Measurements from ENCODE around the gene HOATZ.

The HOATZ gene

GRCh38 chr11:111523343-111523742 is 8.8 kb downstream of the HOATZ start:
- DNase-seq: no peak

GRCh38 chr11:111524056-111524455 is 9.5 kb downstream of the HOATZ start:
- DNase-seq: no peak

GRCh38 chr11:111525456-111525855 is 10.9 kb downstream of the HOATZ start:
- DNase-seq: no peak

GRCh38 chr11:111526501-111526900 is 11.9 kb downstream of the HOATZ start:
- DNase-seq: no peak

GRCh38 chr11:111527279-111527678 is 12.7 kb downstream of the HOATZ start:
- DNase-seq: no peak

- peak; percentile 41 for DNase-seq
Observed at GRCh38 chr11:111528557-111528956, 14.0 kb downstream of the HOATZ start.

- no peak for DNase-seq
Observed at GRCh38 chr11:111530091-111530490, 15.5 kb downstream of the HOATZ start.

GRCh38 chr11:111531136-111531535 is 16.6 kb downstream of the HOATZ start:
- DNase-seq: no peak

- no peak for DNase-seq
Observed at GRCh38 chr11:111531687-111532364, 17.2 kb downstream of the HOATZ start.

GRCh38 chr11:111532365-111532709 is 17.8 kb downstream of the HOATZ start:
- no peak for DNase-seq

- no peak for DNase-seq
Observed at GRCh38 chr11:111535281-111535680, 20.7 kb downstream of the HOATZ start.

GRCh38 chr11:111537336-111537860 is 22.8 kb downstream of the HOATZ start:
- no peak for DNase-seq

GRCh38 chr11:111538407-111539114 is 24.0 kb downstream of the HOATZ start:
- DNase-seq: no peak

GRCh38 chr11:111539426-111540113 is 25.0 kb downstream of the HOATZ start:
- DNase-seq: no peak

- DNase-seq: no peak
Observed at GRCh38 chr11:111540114-111540936, 25.7 kb downstream of the HOATZ start, which contains the start of gene LAYN. Gene LAYN, plus strand, starts transcription at chr11:111540720. Its CDS starts 124 bp downstream, at chr11:111540844.

GRCh38 chr11:111540937-111541253 is 26.3 kb downstream of the HOATZ start:
- DNase-seq: no peak

- DNase-seq: no peak
Observed at GRCh38 chr11:111541254-111542061, 26.9 kb downstream of the HOATZ start.

GRCh38 chr11:111542606-111543275 is 28.2 kb downstream of the HOATZ start:
- no peak for DNase-seq

GRCh38 chr11:111548525-111548924 is 33.9 kb downstream of the HOATZ start:
- DNase-seq: no peak

- no peak for DNase-seq
Observed at GRCh38 chr11:111549196-111549868, 34.8 kb downstream of the HOATZ start.

GRCh38 chr11:111549869-111550203 is 35.3 kb downstream of the HOATZ start:
- DNase-seq: no peak

Data from hematopoietic multipotent progenitor cell treated with erythropoietin and hydrocortisone succinate and interleukin-3 and kit ligand, for 8 days (in vitro differentiated cells).